Esophagus muscularis mucosa (tissue), 4 donors: Measurements from ENCODE around the gene TRAPPC2B. TPM values are rescaled to one million over a fixed set of nuclear protein-coding genes. Genes with fewer than 3 reads are reported as not detected.
A peak's percentile ranks its signal among the peaks of the same experiment; 100 is the strongest.

Source experiments
- DNase-seq: peaks from one replicate; pipeline ENCODE4 v3.0.0-alpha.2; 2017; ENCODE audit errors: extremely low spot score
- H3K27ac ChIP-seq, 4 donors: fragments of 200-600 bp; sonication (generic); replicated peaks in 1 of 4; 1 replicate in 3 of 4; 2 replicates in 1 of 4; pipeline ENCODE4 v1.5.1; 2016 to 2019; ENCODE audit warnings: mild to moderate bottlenecking in 1 of 4
- H3K27me3 ChIP-seq, 4 donors: fragments of 200-600 bp; sonication (generic); one replicate each; pipeline versions ENCODE4 v1.5.1 to v1.6.0; 2016 to 2019
- H3K36me3 ChIP-seq, 4 donors: fragments of 200-600 bp; sonication (generic); one replicate each; pipeline ENCODE4 v1.5.1; 2016 to 2019
- H3K4me1 ChIP-seq, 4 donors: fragments of 200-600 bp; sonication (generic); one replicate each; pipeline ENCODE4 v1.5.1; 2016 to 2019
- H3K4me3 ChIP-seq, 4 donors: fragments of 200-600 bp; sonication (generic); 1 replicate in 2 of 4; 2 replicates in 2 of 4; pipeline ENCODE4 v1.5.1; 2016 to 2019; ENCODE audit warnings: mild to moderate bottlenecking in 4 of 4, moderate library complexity in 1 of 4
- H3K9me3 ChIP-seq, 4 donors: fragments of 200-600 bp; sonication (generic); 1 replicate in 3 of 4; 2 replicates in 1 of 4; pipeline ENCODE4 v1.5.1; 2016 to 2019
- EP300 ChIP-seq: sonication (generic); formaldehyde crosslinking; IDR thresholded peaks from one replicate; pipeline ENCODE4 v1.6.1; 2017; ENCODE audit warnings: antibody characterized with exemption
- POLR2A ChIP-seq: fragments of 450-650 bp; IDR thresholded peaks from one replicate; pipeline ENCODE4 v1.6.1; 2017; ENCODE audit warnings: antibody characterized with exemption, moderate library complexity, mild to moderate bottlenecking, low read depth
- POLR2AphosphoS5 ChIP-seq, 2 donors: sonication (generic); formaldehyde crosslinking; IDR thresholded peaks; one replicate each; pipeline ENCODE4 v1.6.1; 2017; ENCODE audit warnings: antibody characterized with exemption in 2 of 2
- WGBS: methylation state at CpG from one replicate; pipeline ENCODE4 v1.1.5; 2018; 5-methylcytosine and 5-hydroxymethylcytosine counted together
- intact Hi-C: fragments of 100-400 bp; cut with DNase I; formaldehyde crosslinking; loops from one replicate; pipeline ENCODE4 v1.15.1; 2023
- total RNA-seq, 4 donors: library from RNA; depleted of rRNA; stranded (reverse); fragments of >200 nt; gene quantifications; one replicate each; pipeline versions ENCODE4 v1.1.0 to v1.2.1, GENCODE V29; 2016
- TF ChIP-seq, protein P1 (sequence below), 3 experiments: fragments of 200-600 bp in 2 of 3; fragments of 450-650 bp in 1 of 3; sonication (generic) in 2 of 3; IDR thresholded peaks; one replicate each; pipeline ENCODE4 v1.5.1; 2017 to 2019; ENCODE audit warnings: antibody characterized with exemption in 3 of 3, mild to moderate bottlenecking in 2 of 3, moderate library complexity in 1 of 3

The TRAPPC2B gene
- total RNA-seq, 4 donors from 2014 or later: 12.9 to 29.5 (median 20.2) TPM

GRCh38 chr19:57350877-57351805, 12.2 kb upstream of the TRAPPC2B start, which contains the start of gene ZNF304:
TSS of gene ZNF304 (plus strand) at chr19:57351271. CDS start at chr19:57351665, 394 bp downstream.
- intact Hi-C loops: loop anchor here (10.0 kb wide), 1 partner anchor 66 kb away; the partner anchor contains the start of gene ZNF460
- Histone ChIP-seq H3K36me3 (peaks cover 32 to 34% (median 33%) of the 10 kb centered on the region in 4 donors), H3K4me1 (peaks cover 11 to 29% (median 27%) of the 10 kb centered on the region in 4 donors), H3K9me3 (peaks cover 0 to 31% (median 15%) of the 10 kb centered on the region in 4 donors), H3K4me3 (peak within 1 kb of the TSS; percentile 84 to 96 (median 91)), H3K27me3 (no peaks in the 10 kb centered on the region), H3K27ac (peak within 1 kb of the TSS; percentile 83 to 89 (median 86))
- peak; percentile 97 for DNase-seq
- peak; percentile 81 to 95 for TF ChIP-seq POLR2AphosphoS5 (IDR thresholded peaks at IDR 0.05)
- TF ChIP-seq POLR2A: no peak
- 1% methylated on average over 45 of the region's 57 CpGs for WGBS

GRCh38 chr19:57351867-57352266, 11.5 kb upstream of the TRAPPC2B start:
- DNase-seq: no peak
- Histone ChIP-seq H3K27me3 (no peaks in the 10 kb centered on the region), H3K9me3 (peaks cover 0 to 38% (median 22%) of the 10 kb centered on the region in 4 donors), H3K4me3 (peak overlapping the region; percentile 84 to 96 (median 91)), H3K27ac (peak overlapping the region; percentile 83 to 89 (median 86)), H3K36me3 (peaks cover 39 to 41% (median 41%) of the 10 kb centered on the region in 4 donors), H3K4me1 (peaks cover 11 to 29% (median 27%) of the 10 kb centered on the region in 4 donors)
- intact Hi-C loops: loop anchor here (10.0 kb wide), 1 partner anchor 67 kb away; the partner anchor contains the start of gene ZNF460
- 23% methylated on average over 6 of the region's 7 CpGs for WGBS
- TF ChIP-seq, protein P1, sequence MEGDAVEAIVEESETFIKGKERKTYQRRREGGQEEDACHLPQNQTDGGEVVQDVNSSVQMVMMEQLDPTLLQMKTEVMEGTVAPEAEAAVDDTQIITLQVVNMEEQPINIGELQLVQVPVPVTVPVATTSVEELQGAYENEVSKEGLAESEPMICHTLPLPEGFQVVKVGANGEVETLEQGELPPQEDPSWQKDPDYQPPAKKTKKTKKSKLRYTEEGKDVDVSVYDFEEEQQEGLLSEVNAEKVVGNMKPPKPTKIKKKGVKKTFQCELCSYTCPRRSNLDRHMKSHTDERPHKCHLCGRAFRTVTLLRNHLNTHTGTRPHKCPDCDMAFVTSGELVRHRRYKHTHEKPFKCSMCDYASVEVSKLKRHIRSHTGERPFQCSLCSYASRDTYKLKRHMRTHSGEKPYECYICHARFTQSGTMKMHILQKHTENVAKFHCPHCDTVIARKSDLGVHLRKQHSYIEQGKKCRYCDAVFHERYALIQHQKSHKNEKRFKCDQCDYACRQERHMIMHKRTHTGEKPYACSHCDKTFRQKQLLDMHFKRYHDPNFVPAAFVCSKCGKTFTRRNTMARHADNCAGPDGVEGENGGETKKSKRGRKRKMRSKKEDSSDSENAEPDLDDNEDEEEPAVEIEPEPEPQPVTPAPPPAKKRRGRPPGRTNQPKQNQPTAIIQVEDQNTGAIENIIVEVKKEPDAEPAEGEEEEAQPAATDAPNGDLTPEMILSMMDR (IDR thresholded peaks at IDR 0.05): no peak
- no peak for TF ChIP-seq EP300
- no peak for TF ChIP-seq POLR2A
- TF ChIP-seq POLR2AphosphoS5 (IDR thresholded peaks at IDR 0.05): no peak

GRCh38 chr19:57355916-57356315, 7.4 kb upstream of the TRAPPC2B start:
- TF ChIP-seq EP300 (no peak), POLR2A (no peak), POLR2AphosphoS5 (IDR thresholded peaks at IDR 0.05) (no peak)
- TF ChIP-seq, protein P1 (IDR thresholded peaks at IDR 0.05): no peak
- no peak for DNase-seq
- intact Hi-C loops: loop anchor here (10.0 kb wide), 1 partner anchor 71 kb away; the partner anchor contains the start of gene ZNF460
- 93% methylated on average over 4 of the region's 4 CpGs for WGBS
- peaks cover 0 to 74% (median 41%) of the 10 kb centered on the region in 4 donors for H3K9me3 ChIP-seq
- H3K36me3 ChIP-seq: peaks cover 46 to 73% (median 65%) of the 10 kb centered on the region in 4 donors
- no peak overlapping the region for H3K27ac ChIP-seq
- peaks cover 11 to 25% (median 23%) of the 10 kb centered on the region in 4 donors for H3K4me1 ChIP-seq
- no peaks in the 10 kb centered on the region for H3K27me3 ChIP-seq
- H3K4me3 ChIP-seq: no peak overlapping the region

GRCh38 chr19:57357406-57357805, 5.9 kb upstream of the TRAPPC2B start:
- peaks cover 0 to 79% (median 41%) of the 10 kb centered on the region in 4 donors for H3K9me3 ChIP-seq

More at GRCh38 chr19:57357406-57357805, 5.9 kb upstream of the TRAPPC2B start:
- Histone ChIP-seq H3K4me3 (no peak overlapping the region), H3K27ac (no peak overlapping the region), H3K36me3 (peaks cover 46 to 73% (median 65%) of the 10 kb centered on the region in 4 donors), H3K27me3 (no peaks in the 10 kb centered on the region), H3K4me1 (peaks cover 10 to 17% (median 13%) of the 10 kb centered on the region in 4 donors)
- no peak for DNase-seq
- intact Hi-C loops: loop anchor here (10.0 kb wide), 1 partner anchor 73 kb away; the partner anchor contains the start of gene ZNF460
- TF ChIP-seq, protein P1 (IDR thresholded peaks at IDR 0.05): no peak
- TF ChIP-seq POLR2A: no peak
- no peak for TF ChIP-seq POLR2AphosphoS5 (IDR thresholded peaks at IDR 0.05)
- no peak for TF ChIP-seq EP300
- WGBS: 91% methylated on average over 5 of the region's 5 CpGs
